Neural cell (in vitro differentiated cells): ENCODE data around the gene TEKT3. TPM values are rescaled to one million over a fixed set of nuclear protein-coding genes. Genes with fewer than 3 reads are reported as not detected.

ENCODE experiments used
- H2AFZ ChIP-seq: fragments of 200-600, 300-800 bp; sonication (generic), shearing (Covaris generic); 2 replicates; pipeline ENCODE4 v1.6.0; 2014; ENCODE audit warnings: low read depth, mild to moderate bottlenecking, antibody characterized with exemption, low read length, moderate library complexity
- H3F3A ChIP-seq: fragments of 200-600 bp; shearing (Covaris generic); 2 replicates; pipeline ENCODE4 v1.6.1; 2016; ENCODE audit warnings: mild to moderate bottlenecking, moderate library complexity, mixed read lengths, antibody characterized with exemption, low read length; ENCODE audit not compliant: insufficient read depth, poor library complexity, severe bottlenecking
- H3K27ac ChIP-seq: fragments of 200-600, 300-800 bp; sonication (generic), shearing (Covaris generic); 2 replicates; pipeline ENCODE4 v1.5.1; 2014; ENCODE audit warnings: mild to moderate bottlenecking, low read length, moderate library complexity
- H3K27me3 ChIP-seq: fragments of 300-800, 200-600 bp; sonication (generic), shearing (Covaris generic); 2 replicates; pipeline ENCODE4 v1.6.0; 2014; ENCODE audit warnings: mild to moderate bottlenecking, low read depth, low read length, moderate library complexity; ENCODE audit not compliant: insufficient read depth
- H3K36me3 ChIP-seq: fragments of 300-800, 200-600 bp; sonication (generic), shearing (Covaris generic); 2 replicates; pipeline ENCODE4 v1.5.1; 2014; ENCODE audit warnings: mild to moderate bottlenecking, antibody characterized with exemption, low read length, moderate library complexity; ENCODE audit not compliant: insufficient read depth
- H3K4me2 ChIP-seq: fragments of 300-800, 200-600 bp; sonication (generic), shearing (Covaris generic); 2 replicates; pipeline ENCODE4 v1.6.0; 2014; ENCODE audit warnings: mild to moderate bottlenecking, low read length
- H3K4me3 ChIP-seq: fragments of 300-800, 200-600 bp; sonication (generic), shearing (Covaris generic); 2 replicates; pipeline ENCODE4 v1.5.1; 2014; ENCODE audit warnings: mild to moderate bottlenecking, low read length, moderate library complexity
- H3K79me2 ChIP-seq: fragments of 200-600 bp; shearing (Covaris generic); replicated peaks from 2 replicates; pipeline ENCODE4 v1.6.0; 2014; ENCODE audit warnings: mild to moderate bottlenecking, low read length, moderate library complexity; ENCODE audit not compliant: insufficient read depth
- H3K9ac ChIP-seq: fragments of 300-800, 200-600 bp; sonication (generic), shearing (Covaris generic); 2 replicates; pipeline ENCODE4 v1.6.1; 2016; ENCODE audit warnings: mild to moderate bottlenecking, low read length, mixed read lengths
- H3K9me2 ChIP-seq: fragments of 200-600 bp; shearing (Covaris generic); 2 replicates; pipeline ENCODE4 v1.6.1; 2016; ENCODE audit warnings: mild to moderate bottlenecking, low read length, mixed read lengths; ENCODE audit not compliant: insufficient read depth
- H3K9me3 ChIP-seq: fragments of 200-600, 300-800 bp; sonication (generic), shearing (Covaris generic); 2 replicates; pipeline ENCODE4 v1.6.1; 2016; ENCODE audit warnings: mild to moderate bottlenecking, mixed run types, low read length, moderate library complexity, mixed read lengths
- H4K20me1 ChIP-seq: fragments of 200-600 bp; shearing (Covaris generic); 2 replicates; pipeline ENCODE4 v1.6.1; 2016; ENCODE audit warnings: mild to moderate bottlenecking, mixed run types; ENCODE audit not compliant: insufficient read depth
- CTCF ChIP-seq: fragments of 450-650 bp; IDR thresholded peaks from 2 replicates; pipeline ENCODE4 v1.5.1; 2014; ENCODE audit warnings: antibody characterized with exemption, mild to moderate bottlenecking, moderate library complexity; ENCODE audit not compliant: poor library complexity, severe bottlenecking
- EP300 ChIP-seq: fragments of 450-650 bp; conservative IDR thresholded peaks from 2 replicates; pipeline ENCODE4 v1.6.1; 2014; ENCODE audit warnings: antibody characterized with exemption, mild to moderate bottlenecking, moderate library complexity; ENCODE audit not compliant: poor library complexity, severe bottlenecking
- EZH2 ChIP-seq: fragments of 200-600, 300-800 bp; shearing (Covaris generic), sonication (generic); IDR thresholded peaks from 2 replicates; pipeline ENCODE4 v1.6.1; 2014; ENCODE audit warnings: antibody characterized with exemption, low read length, borderline replicate concordance, mild to moderate bottlenecking; ENCODE audit not compliant: insufficient read depth, poor library complexity, severe bottlenecking
- MXI1 ChIP-seq: fragments of 450-650 bp; conservative IDR thresholded peaks from 2 replicates; pipeline ENCODE4 v1.6.1; 2014; ENCODE audit warnings: antibody characterized with exemption, mild to moderate bottlenecking; ENCODE audit not compliant: poor library complexity, severe bottlenecking
- POLR2AphosphoS5 ChIP-seq: IDR thresholded peaks from 2 replicates; pipeline ENCODE4 v1.6.1; 2012
- RAD21 ChIP-seq: fragments of 450-650 bp; conservative IDR thresholded peaks from 2 replicates; pipeline ENCODE4 v1.6.1; 2014; ENCODE audit warnings: antibody characterized with exemption, mild to moderate bottlenecking, moderate library complexity
- REST ChIP-seq: IDR thresholded peaks from 2 replicates; pipeline ENCODE4 v1.6.1; 2012; ENCODE audit warnings: borderline replicate concordance
- SMC3 ChIP-seq: fragments of 450-650 bp; conservative IDR thresholded peaks from 2 replicates; pipeline ENCODE4 v1.6.1; 2014; ENCODE audit warnings: antibody characterized with exemption, mild to moderate bottlenecking, moderate library complexity; ENCODE audit not compliant: poor library complexity
- TAF1 ChIP-seq: IDR thresholded peaks from 2 replicates; pipeline ENCODE4 v1.6.1; 2012; ENCODE audit warnings: low read depth
- polyA plus RNA-seq: library from polyadenylated mRNA; depleted of rRNA; stranded (reverse); fragments of >200 nt; gene quantifications from 2 replicates; pipeline ENCODE4 v1.2.3, GENCODE V29; 2014

Gene TEKT3
- polyA plus RNA-seq, 1 donor from 2014 or later = 3.1 TPM

- no peak overlapping the region for H2AFZ ChIP-seq
Observed at GRCh38 chr17:15377200-15377599, 35.8 kb upstream of the TEKT3 start.

GRCh38 chr17:15371376-15372130 is 30.2 kb upstream of the TEKT3 start:
- Histone ChIP-seq H3K79me2 (no peaks in the 10 kb centered on the region), H3K27ac (no peak overlapping the region), H3K9me2 (no peaks in the 10 kb centered on the region), H3K27me3 (no peaks in the 10 kb centered on the region), H3F3A (no peaks in the 10 kb centered on the region), H3K4me2 (no peak overlapping the region), H3K9me3 (no peaks in the 10 kb centered on the region), H3K9ac (no peak overlapping the region), H3K36me3 (no peaks in the 10 kb centered on the region), H3K4me3 (no peak overlapping the region), H2AFZ (no peak overlapping the region), H4K20me1 (no peaks in the 10 kb centered on the region)
- TF ChIP-seq SMC3 = no peak
- no peak for TF ChIP-seq EZH2
- no peak for TF ChIP-seq RAD21
- TF ChIP-seq POLR2AphosphoS5 = no peak

More at GRCh38 chr17:15377200-15377599, 35.8 kb upstream of the TEKT3 start:
- H3K4me2 ChIP-seq = no peak overlapping the region
- no peaks in the 10 kb centered on the region for H3K27me3 ChIP-seq
- no peaks in the 10 kb centered on the region for H3K9me3 ChIP-seq
- H3F3A ChIP-seq = no peaks in the 10 kb centered on the region
- H3K27ac ChIP-seq = no peak overlapping the region
- TF ChIP-seq SMC3 (no peak), CTCF (no peak), EZH2 (no peak), POLR2AphosphoS5 (no peak), MXI1 (no peak), EP300 (no peak)
- H3K36me3 ChIP-seq = no peaks in the 10 kb centered on the region
- no peaks in the 10 kb centered on the region for H4K20me1 ChIP-seq
- H3K79me2 ChIP-seq = no peaks in the 10 kb centered on the region
- no peaks in the 10 kb centered on the region for H3K9me2 ChIP-seq
- no peak overlapping the region for H3K4me3 ChIP-seq
- no peak overlapping the region for H3K9ac ChIP-seq

GRCh38 chr17:15368600-15368999 is 27.2 kb upstream of the TEKT3 start:
- H3K4me2 ChIP-seq = no peak overlapping the region
- no peak for TF ChIP-seq POLR2AphosphoS5
- no peak for TF ChIP-seq TAF1
- TF ChIP-seq EZH2 = no peak
- TF ChIP-seq EP300 = no peak
- no peak for TF ChIP-seq CTCF
- TF ChIP-seq MXI1 = no peak
- no peak for TF ChIP-seq SMC3
- no peak for TF ChIP-seq REST

More at GRCh38 chr17:15368600-15368999, 27.2 kb upstream of the TEKT3 start:
- Histone ChIP-seq H3F3A (no peaks in the 10 kb centered on the region), H4K20me1 (no peaks in the 10 kb centered on the region), H3K27ac (no peak overlapping the region), H2AFZ (no peak overlapping the region), H3K79me2 (no peaks in the 10 kb centered on the region), H3K36me3 (no peaks in the 10 kb centered on the region), H3K4me3 (no peak overlapping the region), H3K9me3 (no peaks in the 10 kb centered on the region), H3K9ac (no peak overlapping the region), H3K9me2 (no peaks in the 10 kb centered on the region), H3K27me3 (no peaks in the 10 kb centered on the region)
